Activated naive CD4-positive, alpha-beta T cell treated with anti-CD3 and anti-CD28 coated beads, Interleukin-2, amount 50 U/mL, for 16 hours (primary cell): ENCODE measurements around the gene MUL1.
"Not testable (repeated sequence)": the region's sequence is repeated elsewhere in the genome, so short reads cannot be mapped to it uniquely, and the experiment has no call there.

Experiments used
- DNase-seq: peaks from one replicate; pipeline ENCODE4 v3.0.0-alpha.2; 2020

Gene MUL1

GRCh38 chr1:20507564-20508410 is at the start of gene MUL1:
Gene MUL1, minus strand, starts transcription at chr1:20508151. Its CDS starts 127 bp downstream, at chr1:20508024.
- peak; percentile 94 for DNase-seq

- DNase-seq, result no peak
Observed at GRCh38 chr1:20555758-20556120, 47.8 kb upstream of the MUL1 start.

- DNase-seq, result no peak
Observed at GRCh38 chr1:20555025-20555757, 47.2 kb upstream of the MUL1 start.

GRCh38 chr1:20552728-20553445 is 44.9 kb upstream of the MUL1 start:
- no peak for DNase-seq

GRCh38 chr1:20551945-20552727 is 44.2 kb upstream of the MUL1 start, which contains the start of gene FAM43B:
Gene FAM43B, plus strand, starts transcription at chr1:20552573. Its CDS starts 401 bp downstream, at chr1:20552974.
- DNase-seq, result no peak

- DNase-seq, result no peak
Observed at GRCh38 chr1:20551161-20551560, 43.2 kb upstream of the MUL1 start.

GRCh38 chr1:20546637-20547036 is 38.7 kb upstream of the MUL1 start:
- DNase-seq, result no peak

- no peak for DNase-seq
Observed at GRCh38 chr1:20540281-20540680, 32.3 kb upstream of the MUL1 start.

GRCh38 chr1:20538760-20539551 is 31.0 kb upstream of the MUL1 start:
- no peak for DNase-seq

- no peak for DNase-seq
Observed at GRCh38 chr1:20538227-20538626, 30.3 kb upstream of the MUL1 start.

- DNase-seq, result no peak
Observed at GRCh38 chr1:20534659-20535417, 26.9 kb upstream of the MUL1 start.

- DNase-seq, result no peak
Observed at GRCh38 chr1:20533635-20534034, 25.7 kb upstream of the MUL1 start.

GRCh38 chr1:20530901-20531300 is 22.9 kb upstream of the MUL1 start:
- DNase-seq, result no peak

- DNase-seq, result no peak
Observed at GRCh38 chr1:20530306-20530705, 22.4 kb upstream of the MUL1 start.

- DNase-seq, result no peak
Observed at GRCh38 chr1:20528221-20528620, 20.3 kb upstream of the MUL1 start.

- no peak for DNase-seq
Observed at GRCh38 chr1:20526267-20526666, 18.3 kb upstream of the MUL1 start.

GRCh38 chr1:20521960-20522861 is 14.3 kb upstream of the MUL1 start:
- peak; percentile 62 for DNase-seq

GRCh38 chr1:20519609-20520262 is 11.8 kb upstream of the MUL1 start:
- not testable (repeated sequence) for DNase-seq
